Measurements from ENCODE around the gene PCDHA8.
A peak's percentile ranks its signal among the peaks of the same experiment; 100 is the strongest.
"Not testable (repeated sequence)": the region's sequence is repeated elsewhere in the genome, so short reads cannot be mapped to it uniquely, and the experiment has no call there.

The PCDHA8 gene

GRCh38 chr5:140833993-140834392 is 7.0 kb upstream of the PCDHA8 start, which contains the start of gene PCDHA7:
PCDHA7 (plus strand) TSS chr5:140834269; CDS start chr5:140834384, 115 bp downstream.
- TF ChIP-seq CTCF (IDR thresholded peaks at IDR 0.05; ENCODE audit: low read depth, low read length): no peak
- in situ Hi-C loops (cut with HindIII; ENCODE audit: low sequenced_read_pairs): no loop called here
- no peak within 1 kb of the TSS for H3K4me3 ChIP-seq (ENCODE audit: low read depth, low read length)
- DNase-seq (ENCODE audit: low read depth, low spot score): peak; percentile 7

- in situ Hi-C loops (cut with HindIII; ENCODE audit: low sequenced_read_pairs); DNase-seq (ENCODE audit: low read depth, low spot score); H3K4me3 ChIP-seq (ENCODE audit: low read depth, low read length): not testable (repeated sequence)
Measured at GRCh38 chr5:140834439-140835008, 6.5 kb upstream of the PCDHA8 start.

GRCh38 chr5:140835622-140836510 is 5.1 kb upstream of the PCDHA8 start:
- TF ChIP-seq CTCF (IDR thresholded peaks at IDR 0.05; ENCODE audit: low read depth, low read length): no peak
- in situ Hi-C loops (cut with HindIII; ENCODE audit: low sequenced_read_pairs): no loop called here
- DNase-seq (ENCODE audit: low read depth, low spot score): no peak
- no peak overlapping the region for H3K4me3 ChIP-seq (ENCODE audit: low read depth, low read length)

GRCh38 chr5:140842798-140843733 is 2.1 kb downstream of the PCDHA8 start:
- no peak overlapping the region for H3K4me3 ChIP-seq (ENCODE audit: low read depth, low read length)
- DNase-seq (ENCODE audit: low read depth, low spot score): no peak
- TF ChIP-seq CTCF (IDR thresholded peaks at IDR 0.05; ENCODE audit: low read depth, low read length): no peak
- in situ Hi-C loops (cut with HindIII; ENCODE audit: low sequenced_read_pairs): no loop called here

- H3K4me3 ChIP-seq (ENCODE audit: low read depth, low read length); DNase-seq (ENCODE audit: low read depth, low spot score): not testable (repeated sequence)
Measured at GRCh38 chr5:140848139-140849102, 7.4 kb downstream of the PCDHA8 start, which contains the start of gene PCDHA9. PCDHA9 (plus strand) TSS chr5:140848382; CDS start chr5:140848496, 114 bp downstream.

GRCh38 chr5:140849831-140850634 is 9.0 kb downstream of the PCDHA8 start:
- H3K4me3 ChIP-seq (ENCODE audit: low read depth, low read length); DNase-seq (ENCODE audit: low read depth, low spot score); in situ Hi-C loops (cut with HindIII; ENCODE audit: low sequenced_read_pairs): not testable (repeated sequence)

More at GRCh38 chr5:140848139-140849102, 7.4 kb downstream of the PCDHA8 start, which contains the start of gene PCDHA9:
- in situ Hi-C loops (cut with HindIII; ENCODE audit: low sequenced_read_pairs): not testable (repeated sequence)
